Measurements from ENCODE around the gene SMAP2. TPM values are rescaled to one million over a fixed set of nuclear protein-coding genes. Genes with fewer than 3 reads are reported as not detected.

SMAP2 gene
- polyA plus RNA-seq, 3 donors: 302 to 382 (median 359) TPM

DNA sequence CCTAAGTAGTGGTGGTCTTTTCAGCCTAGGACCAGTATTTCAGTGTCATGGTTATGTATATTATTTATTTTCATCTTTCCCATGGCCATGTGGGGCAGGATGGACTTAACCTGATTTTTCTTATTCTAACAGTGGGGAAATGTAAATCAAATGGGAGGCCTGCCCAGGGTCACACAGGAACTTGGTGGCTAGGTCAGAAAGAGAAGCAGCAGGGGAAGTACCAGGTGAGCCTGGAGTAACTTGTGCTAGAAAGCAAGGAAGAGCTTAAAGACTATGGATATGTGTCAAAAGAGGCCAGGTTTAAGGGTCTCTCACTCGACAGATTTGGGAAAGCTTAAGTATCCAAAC lies 77.7 kb downstream of the SMAP2 start:
- H3K9me3 Mint-ChIP-seq: peaks cover 23 to 68% (median 62%) of the 10 kb centered on the region in 7 donors
- Histone ChIP-seq H3K9me3 (replicated peaks in 1 of 2; ENCODE audit: control insufficient read depth in 1 of 2, insufficient read depth in 1 of 2, low read length in 2 of 2) (peaks cover 42 to 44% of the 10 kb centered on the region in 2 donors), H3K27me3 (ENCODE audit: control insufficient read depth in 2 of 2, insufficient read depth in 2 of 2, low read length in 2 of 2) (no peaks in the 10 kb centered on the region), H3K36me3 (replicated peaks in 1 of 2; ENCODE audit: control insufficient read depth in 1 of 2, insufficient read depth in 2 of 2, low read length in 2 of 2) (peaks cover 0 to 11% of the 10 kb centered on the region in 2 donors), H3K4me2 (replicated peaks; ENCODE audit: extremely low read depth, low read length, poor library complexity, severe bottlenecking) (peak overlapping the region; percentile 92), H2AFZ (ENCODE audit: insufficient read depth, low read depth, low read length, poor library complexity, severe bottlenecking) (no peak overlapping the region), H3K4me1 (ENCODE audit: control insufficient read depth in 1 of 2, insufficient read depth in 2 of 2, low read length in 2 of 2) (peaks cover 15 to 20% of the 10 kb centered on the region in 2 donors), H3K9ac (ENCODE audit: insufficient read depth, low read length, poor library complexity, severe bottlenecking) (no peak overlapping the region), H3K79me2 (ENCODE audit: insufficient read depth, low read length) (no peaks in the 10 kb centered on the region), H4K20me1 (ENCODE audit: insufficient read depth, low read length) (no peaks in the 10 kb centered on the region), H3K27ac (ENCODE audit: low read depth in 1 of 2, low read length in 2 of 2) (no peak overlapping the region), H3K4me3 (replicated peaks in 1 of 3; ENCODE audit: low read depth in 2 of 3, low read length in 3 of 3) (peak overlapping the region in 1 of 3 experiments; percentile 84)
- peak overlapping the region in 1 of 7 donors; percentile 69 for H3K27ac Mint-ChIP-seq
- intact Hi-C loops (cut with micrococcal nuclease): loop anchor here in 1 of 2 donors (10.0 kb wide), 1 partner anchor 64 kb away; no protein-coding TSS in a partner anchor
- H3K4me3 Mint-ChIP-seq: peak overlapping the region; percentile 88 to 92
- H3K27me3 Mint-ChIP-seq (ENCODE audit: low read depth in 3 of 3): peaks cover 0 to 1% (median 0%) of the 10 kb centered on the region in 3 donors
- DNase-seq: no peak
- no CpG with 5 or more reads among the region's 1 CpG for WGBS (ENCODE audit: insufficient coverage)
- peaks cover 14 to 28% of the 10 kb centered on the region in 2 donors for H3K36me3 Mint-ChIP-seq
- peaks cover 20% of the 10 kb centered on the region for H3K4me1 Mint-ChIP-seq
- TF ChIP-seq, protein P1, sequence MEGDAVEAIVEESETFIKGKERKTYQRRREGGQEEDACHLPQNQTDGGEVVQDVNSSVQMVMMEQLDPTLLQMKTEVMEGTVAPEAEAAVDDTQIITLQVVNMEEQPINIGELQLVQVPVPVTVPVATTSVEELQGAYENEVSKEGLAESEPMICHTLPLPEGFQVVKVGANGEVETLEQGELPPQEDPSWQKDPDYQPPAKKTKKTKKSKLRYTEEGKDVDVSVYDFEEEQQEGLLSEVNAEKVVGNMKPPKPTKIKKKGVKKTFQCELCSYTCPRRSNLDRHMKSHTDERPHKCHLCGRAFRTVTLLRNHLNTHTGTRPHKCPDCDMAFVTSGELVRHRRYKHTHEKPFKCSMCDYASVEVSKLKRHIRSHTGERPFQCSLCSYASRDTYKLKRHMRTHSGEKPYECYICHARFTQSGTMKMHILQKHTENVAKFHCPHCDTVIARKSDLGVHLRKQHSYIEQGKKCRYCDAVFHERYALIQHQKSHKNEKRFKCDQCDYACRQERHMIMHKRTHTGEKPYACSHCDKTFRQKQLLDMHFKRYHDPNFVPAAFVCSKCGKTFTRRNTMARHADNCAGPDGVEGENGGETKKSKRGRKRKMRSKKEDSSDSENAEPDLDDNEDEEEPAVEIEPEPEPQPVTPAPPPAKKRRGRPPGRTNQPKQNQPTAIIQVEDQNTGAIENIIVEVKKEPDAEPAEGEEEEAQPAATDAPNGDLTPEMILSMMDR (IDR thresholded peaks at IDR 0.05): no peak

DNA sequence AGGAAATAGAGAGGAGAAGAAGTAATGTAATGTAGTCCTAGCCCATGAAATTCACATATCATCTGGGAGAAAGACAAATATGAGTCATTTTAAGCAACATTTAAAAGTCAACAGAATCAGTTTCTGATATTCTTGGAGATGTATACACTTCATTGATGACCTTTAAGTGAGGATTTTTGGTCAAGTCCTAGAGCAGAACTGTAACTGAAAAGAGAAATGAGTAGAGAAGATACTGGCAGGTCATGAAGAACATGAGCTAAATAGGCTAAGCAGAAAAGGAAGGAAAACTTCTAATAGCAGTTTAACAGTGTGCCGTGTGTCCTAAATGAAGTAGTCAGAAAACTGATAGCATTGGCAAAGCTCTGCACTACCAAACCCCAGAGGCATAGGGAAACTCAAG lies 81.3 kb downstream of the SMAP2 start:
- Histone ChIP-seq H3K36me3 (replicated peaks in 1 of 2; ENCODE audit: control insufficient read depth in 1 of 2, insufficient read depth in 2 of 2, low read length in 2 of 2) (peaks cover 12 to 47% of the 10 kb centered on the region in 2 donors), H3K4me3 (replicated peaks in 1 of 3; ENCODE audit: low read depth in 2 of 3, low read length in 3 of 3) (no peak overlapping the region)

More for the DNA sequence above, 81.3 kb downstream of the SMAP2 start:
- no peaks in the 10 kb centered on the region for H4K20me1 ChIP-seq (ENCODE audit: insufficient read depth, low read length)
- intact Hi-C loops (cut with micrococcal nuclease): loop anchor here in 1 of 2 donors (10.0 kb wide), 1 partner anchor 60 kb away; no protein-coding TSS in a partner anchor
- no peak overlapping the region for H3K4me2 ChIP-seq (replicated peaks; ENCODE audit: extremely low read depth, low read length, poor library complexity, severe bottlenecking)
- H2AFZ ChIP-seq (ENCODE audit: insufficient read depth, low read depth, low read length, poor library complexity, severe bottlenecking): no peak overlapping the region
- WGBS (ENCODE audit: insufficient coverage): no CpG with 5 or more reads among the region's 1 CpG
- Mint-ChIP-seq H3K27ac (no peak overlapping the region), H3K36me3 (peaks cover 41 to 61% of the 10 kb centered on the region in 2 donors), H3K4me1 (peaks cover 12% of the 10 kb centered on the region), H3K27me3 (ENCODE audit: low read depth in 3 of 3) (peaks cover 0 to 1% (median 0%) of the 10 kb centered on the region in 3 donors), H3K4me3 (no peak overlapping the region), H3K9me3 (peaks cover 50 to 93% (median 86%) of the 10 kb centered on the region in 7 donors)
- H3K9me3 ChIP-seq (replicated peaks in 1 of 2; ENCODE audit: control insufficient read depth in 1 of 2, insufficient read depth in 1 of 2, low read length in 2 of 2): peaks cover 46 to 71% of the 10 kb centered on the region in 2 donors
- no peak for DNase-seq
- TF ChIP-seq, protein P1 (IDR thresholded peaks at IDR 0.05): no peak
- peaks cover 9 to 12% of the 10 kb centered on the region in 2 donors for H3K4me1 ChIP-seq (ENCODE audit: control insufficient read depth in 1 of 2, insufficient read depth in 2 of 2, low read length in 2 of 2)
- no peaks in the 10 kb centered on the region for H3K79me2 ChIP-seq (ENCODE audit: insufficient read depth, low read length)
- H3K27me3 ChIP-seq (ENCODE audit: control insufficient read depth in 2 of 2, insufficient read depth in 2 of 2, low read length in 2 of 2): no peaks in the 10 kb centered on the region
- H3K27ac ChIP-seq (ENCODE audit: low read depth in 1 of 2, low read length in 2 of 2): no peak overlapping the region
- H3K9ac ChIP-seq (ENCODE audit: insufficient read depth, low read length, poor library complexity, severe bottlenecking): no peak overlapping the region

All from CD14-positive monocyte (primary cell).